Heart left ventricle (tissue), 16 donors: ENCODE results near the gene TPTE2. TPM values are rescaled to one million over a fixed set of nuclear protein-coding genes. Genes with fewer than 3 reads are reported as not detected.

Experiments
- ATAC-seq, 4 donors: fragments of 200-7000 bp; cut with Tn5 transposase; one replicate each; pipeline ENCODE4 v1.9.1; 2020 to 2022; ENCODE audit warnings: moderate library complexity in 4 of 4, mild to moderate bottlenecking in 3 of 4, moderate number of reproducible peaks in 1 of 4
- DNase-seq, 5 donors: peaks; one replicate each; pipeline ENCODE4 v3.0.0-alpha.2; 2020
- H3K27ac ChIP-seq, 12 donors: fragments of 200-600 bp; sonication (generic) in 4 of 12; one replicate each; pipeline versions ENCODE4 v1.5.0 to v1.8.0; 2016 to 2022; ENCODE audit warnings: mild to moderate bottlenecking in 2 of 12
- H3K27me3 ChIP-seq, 9 donors: fragments of 200-600 bp; sonication (generic) in 2 of 9; one replicate each; pipeline versions ENCODE4 v1.5.1 to v1.8.0; 2016 to 2022; ENCODE audit warnings: mild to moderate bottlenecking in 3 of 9
- H3K36me3 ChIP-seq, 9 donors: fragments of 200-600 bp; sonication (generic) in 2 of 9; one replicate each; pipeline versions ENCODE4 v1.5.0 to v1.8.0; 2018 to 2022; ENCODE audit warnings: mild to moderate bottlenecking in 2 of 9
- H3K4me1 ChIP-seq, 12 donors: fragments of 200-600 bp; sonication (generic) in 4 of 12; one replicate each; pipeline versions ENCODE4 v1.5.0 to v1.8.0; 2016 to 2022; ENCODE audit warnings: mild to moderate bottlenecking in 3 of 12
- H3K4me3 ChIP-seq, 12 donors: fragments of 200-600 bp; sonication (generic) in 4 of 12; one replicate each; pipeline versions ENCODE4 v1.5.0 to v1.8.0; 2017 to 2022; ENCODE audit warnings: mild to moderate bottlenecking in 9 of 12, moderate library complexity in 4 of 12
- H3K9me3 ChIP-seq, 12 donors: fragments of 200-600 bp; sonication (generic) in 4 of 12; one replicate each; pipeline versions ENCODE4 v1.5.0 to v1.8.0; 2016 to 2022; ENCODE audit warnings: mild to moderate bottlenecking in 1 of 12
- POLR2A ChIP-seq, 2 donors: fragments of 450-650 bp; IDR thresholded peaks; one replicate each; pipeline ENCODE4 v1.6.1; 2017; ENCODE audit warnings: antibody characterized with exemption in 2 of 2, mild to moderate bottlenecking in 2 of 2, moderate library complexity in 2 of 2
- WGBS, 4 donors: extraction: QIAGEN DNeasy Blood & Tissue Kit in 2 of 4; methylation state at CpG; one replicate each; pipeline versions ENCODE4 v1.1.5 to v1.1.7; 2013 to 2018; 5-methylcytosine and 5-hydroxymethylcytosine counted together
- intact Hi-C, 10 donors: fragments of 100-400 bp; cut with DNase I; formaldehyde crosslinking; loops; one replicate each; pipeline versions ENCODE4 v1.11.1 to v1.14.2; 2022
- polyA plus RNA-seq, 2 donors: library from polyadenylated mRNA; stranded (reverse); fragments of 200-250 nt; gene quantifications; one replicate each; pipeline ENCODE4 v1.2.3, GENCODE V29; 2013
- total RNA-seq, 9 donors: library from RNA; depleted of rRNA in 2 of 9; stranded (reverse); fragments of >200 nt in 2 of 9; fragmentation: NEBNext Ultra II Directional in 3 of 9; extraction: Animal tissue kit (Norgen Biotek cat#: 25700) in 3 of 9; gene quantifications; one replicate each; pipeline versions ENCODE4 v1.1.0 to v1.2.4, GENCODE V29; 2016 to 2023
- TF ChIP-seq, protein P1 (sequence below), 12 donors: fragments of 200-600 bp; sonication (generic) in 4 of 12; IDR thresholded peaks; one replicate each; pipeline versions ENCODE4 v1.5.0 to v1.8.0; 2018 to 2022; ENCODE audit warnings: antibody characterized with exemption in 12 of 12, mild to moderate bottlenecking in 5 of 12
- donor health status: ischemic (EF 13 %, LVEDD 7.1; RV severe dilation, severe dysfunction).
- donor health status: healthy with polysubstance abuse.
- donor health status: DM: no; HTN: yes; CAD: no.
- donor health status: DM: no; HTN: no; CAD: no.
- donor health status: ischemic (EF 25% LVEDD 6.9; RV normal size, moderate dysfunction).
- donor health status: ischemic (EF 25% LVEDD 5.7; RV mildly dilated, moderate dysfunction).
- donor health status: healthy.
- donor health status: DM: yes; HTN: yes; CAD: no.
- donor health status: ischemic (EF 35%, LVEDD 5.7; RV mildly dilated, moderate dysfunction).
- donor health status: nonischemic (EF 11% LVEDD 7.7; RV severe dilation, severe dysfunction).
- donor health status: DM: yes; HTN: yes; CAD: no.
- donor health status: PGD.
- donor health status: ischemic (EF 29% LVEDD 5.4; RV normal size, mild dysfunction).
- donor health status: nonischemic (EF 23%, LVEDD 6.1; RV moderate dilation, normal function).

TPTE2 gene
- total and polyA plus RNA-seq, 11 donors = not detected

DNA sequence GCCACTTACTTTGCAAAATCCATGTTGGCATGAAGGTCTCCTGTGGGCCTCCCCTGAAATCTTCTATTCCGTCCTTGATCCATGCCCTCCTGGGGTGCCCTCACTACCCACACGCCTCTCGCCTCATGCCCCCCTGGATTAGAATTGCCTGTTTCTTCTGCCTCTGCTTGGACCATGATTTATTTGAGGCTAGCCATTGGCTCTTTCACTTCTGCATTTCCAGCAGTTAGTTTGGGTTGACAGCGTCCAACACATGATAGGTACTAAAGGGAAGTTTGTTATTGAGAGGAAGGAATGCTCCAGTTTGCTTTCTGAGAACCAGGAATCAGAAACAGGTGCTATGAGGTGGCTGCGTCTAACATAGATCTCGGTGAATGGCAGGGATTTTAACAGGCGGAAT lies 30.5 kb upstream of the TPTE2 start:
- Histone ChIP-seq H3K4me3 (no peak overlapping the region), H3K36me3 (no peaks in the 10 kb centered on the region), H3K27ac (no peak overlapping the region), H3K27me3 (peaks cover 0 to 5% (median 0%) of the 10 kb centered on the region in 9 donors), H3K9me3 (no peaks in the 10 kb centered on the region), H3K4me1 (peaks cover 0 to 8% (median 0%) of the 10 kb centered on the region in 12 donors)
- WGBS, 4 donors = 84 to 94% (median 86%) methylated on average over 7 of the region's 7 CpGs
- TF ChIP-seq, protein P1, sequence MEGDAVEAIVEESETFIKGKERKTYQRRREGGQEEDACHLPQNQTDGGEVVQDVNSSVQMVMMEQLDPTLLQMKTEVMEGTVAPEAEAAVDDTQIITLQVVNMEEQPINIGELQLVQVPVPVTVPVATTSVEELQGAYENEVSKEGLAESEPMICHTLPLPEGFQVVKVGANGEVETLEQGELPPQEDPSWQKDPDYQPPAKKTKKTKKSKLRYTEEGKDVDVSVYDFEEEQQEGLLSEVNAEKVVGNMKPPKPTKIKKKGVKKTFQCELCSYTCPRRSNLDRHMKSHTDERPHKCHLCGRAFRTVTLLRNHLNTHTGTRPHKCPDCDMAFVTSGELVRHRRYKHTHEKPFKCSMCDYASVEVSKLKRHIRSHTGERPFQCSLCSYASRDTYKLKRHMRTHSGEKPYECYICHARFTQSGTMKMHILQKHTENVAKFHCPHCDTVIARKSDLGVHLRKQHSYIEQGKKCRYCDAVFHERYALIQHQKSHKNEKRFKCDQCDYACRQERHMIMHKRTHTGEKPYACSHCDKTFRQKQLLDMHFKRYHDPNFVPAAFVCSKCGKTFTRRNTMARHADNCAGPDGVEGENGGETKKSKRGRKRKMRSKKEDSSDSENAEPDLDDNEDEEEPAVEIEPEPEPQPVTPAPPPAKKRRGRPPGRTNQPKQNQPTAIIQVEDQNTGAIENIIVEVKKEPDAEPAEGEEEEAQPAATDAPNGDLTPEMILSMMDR (IDR thresholded peaks at IDR 0.05) = no peak
- TF ChIP-seq POLR2A (IDR thresholded peaks at IDR 0.05) = no peak
- ATAC-seq = no peak
- intact Hi-C loops = no loop called here
- no peak for DNase-seq

- 82 to 86% (median 84%) methylated on average over 5 of the region's 5 CpGs for WGBS, 4 donors
- H3K36me3 ChIP-seq = no peaks in the 10 kb centered on the region
- DNase-seq (no peak), ATAC-seq (no peak)
- intact Hi-C loops = no loop called here
- H3K4me3 ChIP-seq = no peak overlapping the region
- TF ChIP-seq, protein P1 (IDR thresholded peaks at IDR 0.05) = no peak
- H3K4me1 ChIP-seq = peaks cover 0 to 8% (median 0%) of the 10 kb centered on the region in 12 donors
- H3K9me3 ChIP-seq = no peaks in the 10 kb centered on the region
- H3K27ac ChIP-seq = no peak overlapping the region
- H3K27me3 ChIP-seq = peaks cover 0 to 7% (median 0%) of the 10 kb centered on the region in 9 donors
These were observed 29.1 kb upstream of the TPTE2 start for GRCh38 chr13:19590423-19590822.

GRCh38 chr13:19589312-19589711 lies 28.0 kb upstream of the TPTE2 start:
- 53 to 73% (median 65%) methylated on average over 2 of the region's 2 CpGs for WGBS, 4 donors
- Histone ChIP-seq H3K4me3 (no peak overlapping the region), H3K4me1 (peaks cover 0 to 8% (median 0%) of the 10 kb centered on the region in 12 donors), H3K27ac (no peak overlapping the region), H3K36me3 (no peaks in the 10 kb centered on the region), H3K27me3 (peaks cover 0 to 12% (median 0%) of the 10 kb centered on the region in 9 donors), H3K9me3 (no peaks in the 10 kb centered on the region)
- TF ChIP-seq POLR2A (IDR thresholded peaks at IDR 0.05) = no peak
- TF ChIP-seq, protein P1 (IDR thresholded peaks at IDR 0.05) = no peak
- ATAC-seq (no peak), DNase-seq (no peak)
- intact Hi-C loops = loop anchor here in 2 of 10 donors (10.0 kb wide), 1 partner anchor 925 kb away; no protein-coding TSS in a partner anchor

DNA sequence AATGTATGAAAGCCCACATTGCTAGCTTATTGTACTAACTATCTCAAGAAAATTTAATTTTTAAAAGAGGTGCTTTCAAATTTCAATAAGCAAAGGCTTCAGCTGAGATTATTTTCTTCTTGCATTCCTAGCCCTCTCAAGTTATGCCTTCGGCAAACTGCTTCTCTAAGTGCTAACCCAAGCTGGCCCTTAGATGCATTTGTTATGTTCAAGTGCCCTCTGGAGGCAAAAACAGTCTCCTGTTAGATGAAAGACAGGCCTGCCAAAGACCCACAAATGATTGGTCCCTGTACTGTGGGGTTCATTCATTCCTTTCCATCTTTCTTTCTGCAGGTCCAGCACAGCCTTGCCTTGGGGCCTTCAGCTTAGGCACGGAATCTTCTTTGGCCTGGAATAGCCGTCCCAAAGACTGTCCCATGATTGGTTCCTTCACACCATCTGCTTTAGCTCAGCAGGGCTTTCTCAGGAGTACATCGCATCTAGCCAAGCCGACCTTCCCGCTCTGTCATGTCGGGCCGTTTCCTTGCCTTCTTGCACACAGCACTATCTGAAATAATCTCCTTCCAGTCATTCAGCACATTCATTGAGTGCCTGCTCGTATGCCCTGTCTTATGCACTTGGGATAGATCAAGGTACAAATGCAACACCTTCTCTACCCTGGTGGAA lies 26.4 kb upstream of the TPTE2 start:
- H3K36me3 ChIP-seq = no peaks in the 10 kb centered on the region
- H3K4me3 ChIP-seq = no peak overlapping the region
- H3K27ac ChIP-seq = no peak overlapping the region
- 63 to 71% (median 67%) methylated on average over 9 of the region's 9 CpGs for WGBS, 4 donors
- intact Hi-C loops = loop anchor here in 2 of 10 donors (10.0 kb wide), 1 partner anchor 923 kb away; no protein-coding TSS in a partner anchor
- ATAC-seq (peak in 3 of 4 donors; percentile 72 to 85 (median 74)), DNase-seq (no peak)
- peaks cover 0 to 12% (median 0%) of the 10 kb centered on the region in 9 donors for H3K27me3 ChIP-seq
- H3K9me3 ChIP-seq = peaks cover 0 to 6% (median 0%) of the 10 kb centered on the region in 12 donors
- no peak for TF ChIP-seq POLR2A (IDR thresholded peaks at IDR 0.05)
- TF ChIP-seq, protein P1 (IDR thresholded peaks at IDR 0.05) = peak; percentile 15 to 59 (median 44)
- H3K4me1 ChIP-seq = peaks cover 0 to 8% (median 0%) of the 10 kb centered on the region in 12 donors
